ENCODE results near the gene SEMA4B.

DNA sequence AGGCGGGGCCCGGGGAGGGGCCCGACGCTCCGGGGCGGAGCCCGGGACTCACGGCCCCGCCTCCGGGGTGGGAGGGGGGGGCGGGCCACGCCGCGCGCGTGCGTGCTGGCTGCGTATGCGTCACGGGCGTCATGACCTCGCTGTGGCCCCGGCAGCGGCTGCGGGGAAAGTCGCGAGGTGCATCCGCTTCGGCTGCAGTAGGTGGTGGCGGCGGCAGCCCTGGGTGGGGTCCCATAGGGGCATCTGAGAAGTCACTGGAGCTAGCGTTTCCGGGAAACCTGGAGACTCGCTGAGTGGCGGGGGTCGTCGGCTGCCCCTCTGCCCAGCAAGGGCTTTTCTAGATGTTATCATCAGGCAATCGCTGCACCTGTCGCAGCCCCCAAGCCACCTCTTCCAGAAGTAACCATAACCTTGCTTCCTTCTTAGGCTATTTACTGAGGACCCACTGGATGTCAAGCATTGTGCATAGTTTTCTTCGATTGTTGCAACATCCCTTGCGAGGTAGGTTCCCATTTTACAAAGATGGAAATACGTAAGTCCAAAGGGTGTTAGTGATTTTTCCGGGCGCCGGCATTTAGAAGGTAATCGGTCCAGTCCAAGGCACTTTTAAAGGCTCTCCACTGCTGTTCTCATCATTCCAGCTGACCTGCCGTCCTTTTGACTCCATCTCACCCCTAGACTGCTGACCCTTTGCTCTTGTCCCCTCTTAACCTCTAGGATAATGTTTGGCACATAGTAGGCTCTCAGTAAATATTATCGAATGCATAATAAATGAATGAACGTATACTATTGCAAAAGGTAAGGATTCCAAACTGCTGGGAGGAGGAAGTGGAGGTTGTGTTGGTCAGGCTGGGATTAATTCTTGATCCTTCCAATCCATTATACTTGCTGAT is 33.2 kb downstream of the SEMA4B start, which contains the start of gene GDPGP1:
- TF ChIP-seq, protein P1, sequence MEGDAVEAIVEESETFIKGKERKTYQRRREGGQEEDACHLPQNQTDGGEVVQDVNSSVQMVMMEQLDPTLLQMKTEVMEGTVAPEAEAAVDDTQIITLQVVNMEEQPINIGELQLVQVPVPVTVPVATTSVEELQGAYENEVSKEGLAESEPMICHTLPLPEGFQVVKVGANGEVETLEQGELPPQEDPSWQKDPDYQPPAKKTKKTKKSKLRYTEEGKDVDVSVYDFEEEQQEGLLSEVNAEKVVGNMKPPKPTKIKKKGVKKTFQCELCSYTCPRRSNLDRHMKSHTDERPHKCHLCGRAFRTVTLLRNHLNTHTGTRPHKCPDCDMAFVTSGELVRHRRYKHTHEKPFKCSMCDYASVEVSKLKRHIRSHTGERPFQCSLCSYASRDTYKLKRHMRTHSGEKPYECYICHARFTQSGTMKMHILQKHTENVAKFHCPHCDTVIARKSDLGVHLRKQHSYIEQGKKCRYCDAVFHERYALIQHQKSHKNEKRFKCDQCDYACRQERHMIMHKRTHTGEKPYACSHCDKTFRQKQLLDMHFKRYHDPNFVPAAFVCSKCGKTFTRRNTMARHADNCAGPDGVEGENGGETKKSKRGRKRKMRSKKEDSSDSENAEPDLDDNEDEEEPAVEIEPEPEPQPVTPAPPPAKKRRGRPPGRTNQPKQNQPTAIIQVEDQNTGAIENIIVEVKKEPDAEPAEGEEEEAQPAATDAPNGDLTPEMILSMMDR (IDR thresholded peaks at IDR 0.05), result no peak
- TF ChIP-seq POLR2A (IDR thresholded peaks at IDR 0.05), result peak in 1 of 2 donors; percentile 90
